ENCODE data around the gene APOL1. TPM values are rescaled to one million over a fixed set of nuclear protein-coding genes. Genes with fewer than 3 reads are reported as not detected.

APOL1 gene
- total and polyA plus RNA-seq, 2 of the 13 experiments (the other 11 are each of a cell fraction or from before 2014, with no cell fraction given) = 20.3 to 75.0 TPM

GRCh38 chr22:36239401-36240171 lies 13.3 kb upstream of the APOL1 start, which contains the start of gene APOL2 (continued):
- TF ChIP-seq TERF1 (CRISPR knock-in tag; IDR thresholded peaks at IDR 0.05) = no peak
- TF ChIP-seq ARID5B (CRISPR knock-in tag; IDR thresholded peaks at IDR 0.05) = peak; percentile 75
- no peak for TF ChIP-seq SP1 (IDR thresholded peaks at IDR 0.05)
- TF ChIP-seq SP1 (CRISPR knock-in tag; IDR thresholded peaks at IDR 0.05) = no peak
- peak; percentile 63 for TF ChIP-seq MAFF (IDR thresholded peaks at IDR 0.05; ENCODE audit: low read depth, low read length)
- no peak for TF ChIP-seq ZNF225 (CRISPR knock-in tag; IDR thresholded peaks at IDR 0.05)
- TF ChIP-seq ZNF839 (CRISPR knock-in tag; IDR thresholded peaks at IDR 0.05; ENCODE audit: borderline replicate concordance) = no peak
- TF ChIP-seq ZNF44 (CRISPR knock-in tag; IDR thresholded peaks at IDR 0.05) = no peak
- no peak for TF ChIP-seq ZKSCAN5 (CRISPR knock-in tag; IDR thresholded peaks at IDR 0.05)
- no peak for TF ChIP-seq ZNF362 (CRISPR knock-in tag; IDR thresholded peaks at IDR 0.05; ENCODE audit: borderline replicate concordance)
- TF ChIP-seq ZNF496 (CRISPR knock-in tag; IDR thresholded peaks at IDR 0.05; ENCODE audit: insufficient replicate concordance) = no peak
- TF ChIP-seq XRCC5 (optimal IDR thresholded peaks at IDR 0.05; ENCODE audit: low read length) = peak; percentile 95
- no peak for TF ChIP-seq ZNF530 (CRISPR knock-in tag; IDR thresholded peaks at IDR 0.05; ENCODE audit: low read depth)
- TF ChIP-seq HMG20B (CRISPR knock-in tag; conservative IDR thresholded peaks at IDR 0.05) = no peak
- no peak for TF ChIP-seq ZNF275 (CRISPR knock-in tag; IDR thresholded peaks at IDR 0.05; ENCODE audit: borderline replicate concordance)
- 0 out of 2 replicates have a peak, but pooled peaks have one; percentile 39 for TF ChIP-seq MAZ (IDR thresholded peaks at IDR 0.05; ENCODE audit: borderline replicate concordance, low read depth, low read length)
- TF ChIP-seq MAZ (CRISPR knock-in tag; IDR thresholded peaks at IDR 0.05; ENCODE audit: low read depth) = no peak; the same call in 1 of the 2 replicates
- TF ChIP-seq WIZ (CRISPR knock-in tag; IDR thresholded peaks at IDR 0.05) = no peak
- no peak for TF ChIP-seq NFATC3 (CRISPR knock-in tag; IDR thresholded peaks at IDR 0.05)
